ENCODE results near the gene TRIM34.
"Not testable (repeated sequence)": the region's sequence is repeated elsewhere in the genome, so short reads cannot be mapped to it uniquely, and the experiment has no call there.

The TRIM34 gene

GRCh38 chr11:5620651-5621521 lies 3.9 kb upstream of the TRIM34 start:
- no peak for DNase-seq (ENCODE audit: low read depth in 3 of 3, low spot score in 1 of 3)

DNA sequence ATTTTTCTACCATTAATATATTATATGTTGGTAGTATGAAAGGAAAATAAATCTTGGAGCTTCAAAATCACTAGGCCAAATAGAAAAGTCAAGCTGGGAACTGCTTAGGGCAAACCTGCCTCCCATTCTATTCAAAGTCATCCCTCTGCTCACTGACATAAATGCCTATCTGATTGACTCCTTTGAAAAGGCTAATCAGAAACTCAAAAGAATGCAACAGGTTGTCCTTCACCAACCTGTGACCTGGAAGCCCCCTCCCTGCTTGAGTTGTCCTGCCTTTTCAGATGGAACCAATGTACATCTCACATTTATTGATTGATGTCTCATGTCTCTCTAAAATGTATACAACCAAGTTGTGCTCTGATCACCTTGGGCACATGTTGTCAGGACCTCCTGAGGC lies 3.2 kb upstream of the TRIM34 start:
- no peak for DNase-seq (ENCODE audit: low read depth in 3 of 3, low spot score in 1 of 3)

- no peak for DNase-seq (ENCODE audit: low read depth in 3 of 3, low spot score in 1 of 3)
Measured at GRCh38 chr11:5622802-5623201, 2.0 kb upstream of the TRIM34 start.

- DNase-seq (ENCODE audit: low read depth in 3 of 3, low spot score in 1 of 3), result no peak
Measured at GRCh38 chr11:5625281-5625680, 480 bp downstream of the TRIM34 start.

DNA sequence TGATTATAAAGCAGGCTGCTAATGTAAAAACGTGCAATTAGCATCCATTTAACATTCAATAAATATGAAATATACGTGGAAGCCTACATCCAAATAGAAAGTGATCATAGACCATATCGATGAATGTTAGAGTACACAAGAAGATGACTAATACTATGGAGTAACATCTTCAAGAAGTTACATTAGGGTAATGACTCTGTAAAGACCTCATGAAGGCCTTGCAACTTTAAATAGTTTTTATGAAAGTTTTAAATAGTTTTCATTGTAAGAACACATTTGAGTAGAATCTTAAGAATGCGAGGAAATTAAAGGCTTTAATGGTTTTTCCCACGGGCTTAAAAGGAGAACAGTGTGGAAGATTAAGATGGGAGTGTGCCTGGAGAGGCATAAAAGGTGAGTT lies 1.4 kb downstream of the TRIM34 start:
- no peak for DNase-seq (ENCODE audit: low read depth in 3 of 3, low spot score in 1 of 3)

DNA sequence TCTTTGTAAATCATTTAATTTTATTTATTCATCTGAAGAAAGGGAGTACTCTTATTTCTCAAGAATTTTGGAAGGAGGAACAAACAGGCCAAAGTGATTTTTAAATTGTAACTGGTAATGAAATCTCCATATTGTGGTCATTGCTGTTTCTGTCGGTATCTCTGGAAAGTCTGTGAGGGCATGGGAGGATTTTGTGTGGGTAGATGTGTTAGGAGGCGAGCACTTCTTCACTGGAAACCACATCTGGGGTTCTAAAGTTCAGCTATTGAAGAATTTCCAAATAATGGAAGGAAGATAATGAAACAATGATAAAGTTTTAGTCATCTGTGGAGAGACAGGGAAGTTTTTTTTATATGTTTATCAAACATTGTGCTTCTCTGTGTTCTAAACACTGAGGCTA lies 6.6 kb downstream of the TRIM34 start:
- no peak for DNase-seq (ENCODE audit: low read depth in 3 of 3, low spot score in 1 of 3)

DNA sequence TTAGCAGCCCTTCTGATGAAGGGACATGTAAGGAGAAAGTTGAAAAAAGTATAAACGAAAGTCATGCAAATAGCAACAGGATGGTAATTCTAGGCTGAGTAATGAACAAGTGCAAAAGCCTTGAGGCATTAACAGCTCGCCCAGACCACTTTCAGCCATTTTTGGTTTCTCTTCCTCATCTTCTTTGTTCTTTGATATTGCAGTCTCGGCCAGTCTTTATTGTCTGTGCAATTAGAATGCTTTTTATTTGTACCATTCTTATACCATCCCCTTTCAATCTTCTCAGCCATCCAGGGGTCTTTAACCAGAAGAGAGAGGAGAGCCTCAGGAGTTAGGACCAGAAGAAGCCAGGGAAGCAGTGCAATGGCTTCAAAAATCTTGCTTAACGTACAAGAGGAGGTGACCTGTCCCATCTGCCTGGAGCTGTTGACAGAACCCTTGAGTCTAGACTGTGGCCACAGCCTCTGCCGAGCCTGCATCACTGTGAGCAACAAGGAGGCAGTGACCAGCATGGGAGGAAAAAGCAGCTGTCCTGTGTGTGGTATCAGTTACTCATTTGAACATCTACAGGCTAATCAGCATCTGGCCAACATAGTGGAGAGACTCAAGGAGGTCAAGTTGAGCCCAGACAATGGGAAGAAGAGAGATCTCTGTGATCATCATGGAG lies 7.3 kb downstream of the TRIM34 start:
- no peak for DNase-seq (ENCODE audit: low read depth in 3 of 3, low spot score in 1 of 3)

GRCh38 chr11:5639953-5640352 lies 15.2 kb downstream of the TRIM34 start:
- DNase-seq (ENCODE audit: low read depth in 3 of 3, low spot score in 1 of 3), result no peak

- DNase-seq (ENCODE audit: low read depth in 3 of 3, low spot score in 1 of 3), result no peak
Measured at GRCh38 chr11:5643585-5643984, 18.8 kb downstream of the TRIM34 start.

GRCh38 chr11:5646139-5646538 lies 21.3 kb downstream of the TRIM34 start:
- no peak for DNase-seq (ENCODE audit: low read depth in 3 of 3, low spot score in 1 of 3)

GRCh38 chr11:5655474-5655873 lies 30.7 kb downstream of the TRIM34 start:
- DNase-seq (ENCODE audit: low read depth in 3 of 3, low spot score in 1 of 3), result no peak

GRCh38 chr11:5656956-5657355 lies 32.2 kb downstream of the TRIM34 start:
- DNase-seq (ENCODE audit: low read depth in 3 of 3, low spot score in 1 of 3), result not testable (repeated sequence)

GRCh38 chr11:5658318-5658717 lies 33.5 kb downstream of the TRIM34 start:
- DNase-seq (ENCODE audit: low read depth in 3 of 3, low spot score in 1 of 3), result no peak

- no peak for DNase-seq (ENCODE audit: low read depth in 3 of 3, low spot score in 1 of 3)
Measured at GRCh38 chr11:5663511-5663910, 38.7 kb downstream of the TRIM34 start.

GRCh38 chr11:5665051-5665570 lies 40.3 kb downstream of the TRIM34 start:
- no peak for DNase-seq (ENCODE audit: low read depth in 3 of 3, low spot score in 1 of 3)

GRCh38 chr11:5665746-5666401 lies 41.1 kb downstream of the TRIM34 start:
- DNase-seq (ENCODE audit: low read depth in 3 of 3, low spot score in 1 of 3), result no peak

- DNase-seq (ENCODE audit: low read depth in 3 of 3, low spot score in 1 of 3), result no peak
Measured at GRCh38 chr11:5666402-5666793, 41.6 kb downstream of the TRIM34 start.

GRCh38 chr11:5671831-5672230 lies 47.0 kb downstream of the TRIM34 start:
- no peak for DNase-seq (ENCODE audit: low read depth in 3 of 3, low spot score in 1 of 3)

DNA sequence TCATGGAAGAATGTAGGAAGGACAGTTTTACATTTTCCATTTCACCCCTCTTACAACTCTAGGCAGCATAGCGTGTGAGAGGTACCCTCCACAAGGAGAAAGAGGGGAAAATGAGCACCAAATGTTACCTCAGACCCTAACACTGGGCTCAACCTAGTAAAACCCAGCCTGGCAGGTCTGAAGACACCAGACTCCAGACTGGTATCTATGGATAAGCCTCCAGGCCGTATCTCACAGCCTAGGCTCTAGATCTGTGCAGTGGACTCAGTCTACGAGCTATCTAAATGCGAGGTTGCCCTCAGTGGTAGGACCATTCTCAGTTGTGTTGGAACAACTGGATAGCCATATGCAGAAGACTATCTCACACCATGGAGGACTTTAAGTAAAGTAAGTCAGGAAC lies 49.6 kb downstream of the TRIM34 start:
- no peak for DNase-seq (ENCODE audit: low read depth in 3 of 3, low spot score in 1 of 3)

GRCh38 chr11:5679811-5680210 lies 55.0 kb downstream of the TRIM34 start:
- no peak for DNase-seq (ENCODE audit: low read depth in 3 of 3, low spot score in 1 of 3)

- DNase-seq (ENCODE audit: low read depth in 3 of 3, low spot score in 1 of 3), result not testable (repeated sequence)
Measured at GRCh38 chr11:5682890-5683441, 58.2 kb downstream of the TRIM34 start.

- peak in 1 of 3 donors; percentile 10 for DNase-seq (ENCODE audit: low read depth in 3 of 3, low spot score in 1 of 3)
Measured at GRCh38 chr11:5683620-5684019, 58.8 kb downstream of the TRIM34 start.
